Neuronal stem cell (in vitro differentiated cells): ENCODE results near the gene GADD45GIP1.
"Not testable (repeated sequence)": the region's sequence is repeated elsewhere in the genome, so short reads cannot be mapped to it uniquely, and the experiment has no call there.

Experiments
- DNase-seq: peaks from one replicate; pipeline ENCODE4 v3.0.0-alpha.2; 2013; ENCODE audit warnings: low spot score
- H2AFZ ChIP-seq: one replicate; pipeline ENCODE4 v1.6.1; 2013; ENCODE audit warnings: mild to moderate bottlenecking, low read length, inconsistent platforms
- H2AK5ac ChIP-seq: 2 replicates; pipeline ENCODE4 v1.6.1; 2013; ENCODE audit warnings: low read depth, mild to moderate bottlenecking, inconsistent platforms, low read length, moderate library complexity, mixed read lengths
- H2BK120ac ChIP-seq: 2 replicates; pipeline ENCODE4 v1.6.1; 2013; ENCODE audit warnings: low read depth, mild to moderate bottlenecking, inconsistent platforms, low read length, moderate library complexity, mixed read lengths
- H2BK12ac ChIP-seq: one replicate; pipeline ENCODE4 v1.6.1; 2013; ENCODE audit warnings: low read length, inconsistent platforms
- H2BK15ac ChIP-seq: 2 replicates; pipeline ENCODE4 v1.6.1; 2013; ENCODE audit warnings: mild to moderate bottlenecking, low read length, inconsistent platforms, mixed read lengths
- H2BK5ac ChIP-seq: one replicate; pipeline ENCODE4 v1.6.1; 2013; ENCODE audit warnings: inconsistent platforms, mild to moderate bottlenecking, low read length, moderate library complexity
- H3K14ac ChIP-seq: one replicate; pipeline ENCODE4 v1.6.1; 2013; ENCODE audit warnings: low read length, inconsistent platforms
- H3K18ac ChIP-seq: 2 replicates; pipeline ENCODE4 v1.6.1; 2013; ENCODE audit warnings: low read length, inconsistent platforms
- H3K23ac ChIP-seq: 2 replicates; pipeline ENCODE4 v1.6.1; 2013; ENCODE audit warnings: low read depth, mild to moderate bottlenecking, mixed read lengths, low read length, inconsistent platforms; ENCODE audit not compliant: poor library complexity
- H3K27ac ChIP-seq: replicated peaks from 3 replicates; pipeline ENCODE4 v1.5.1; 2013; ENCODE audit warnings: low read length, inconsistent platforms
- H3K27me3 ChIP-seq, 3 experiments: 2 replicates each; pipeline ENCODE4 v1.6.1; 2013; ENCODE audit warnings: low read length in 3 of 3, mild to moderate bottlenecking in 2 of 3, inconsistent platforms in 1 of 3, low read depth in 1 of 3, mixed read lengths in 1 of 3, moderate library complexity in 1 of 3; ENCODE audit not compliant: control insufficient read depth in 3 of 3, insufficient read depth in 3 of 3
- H3K36me3 ChIP-seq, 2 donors: replicated peaks in 1 of 2; 2 replicates each; pipeline ENCODE4 v1.6.1; 2013; ENCODE audit warnings: low read length in 2 of 2; ENCODE audit not compliant: control insufficient read depth in 2 of 2, insufficient read depth in 2 of 2
- H3K4ac ChIP-seq: 2 replicates; pipeline ENCODE4 v1.6.1; 2013; ENCODE audit warnings: inconsistent platforms, mild to moderate bottlenecking, low read length, moderate library complexity
- H3K4me1 ChIP-seq, 2 donors: 1 replicate in 1 of 2; 2 replicates in 1 of 2; pipeline ENCODE4 v1.6.1; 2013; ENCODE audit warnings: low read length in 2 of 2, low read depth in 1 of 2; ENCODE audit not compliant: control insufficient read depth in 2 of 2, insufficient read depth in 1 of 2
- H3K4me2 ChIP-seq: one replicate; pipeline ENCODE4 v1.6.1; 2013; ENCODE audit warnings: mild to moderate bottlenecking, low read length, inconsistent platforms; ENCODE audit not compliant: insufficient read depth, poor library complexity, severe bottlenecking
- H3K4me3 ChIP-seq, 2 donors: 2 replicates each; pipeline ENCODE4 v1.5.1; 2013; ENCODE audit warnings: low read length in 2 of 2, mild to moderate bottlenecking in 2 of 2, inconsistent platforms in 1 of 2, moderate library complexity in 1 of 2
- H3K79me1 ChIP-seq: one replicate; pipeline ENCODE4 v1.6.1; 2013; ENCODE audit warnings: low read depth, mild to moderate bottlenecking, inconsistent platforms, low read length, moderate library complexity
- H3K9ac ChIP-seq: one replicate; pipeline ENCODE4 v1.6.1; 2013; ENCODE audit warnings: mild to moderate bottlenecking, low read depth, low read length, inconsistent platforms; ENCODE audit not compliant: poor library complexity
- H3K9me3 ChIP-seq, 2 donors: replicated peaks in 1 of 2; 2 replicates each; pipeline versions ENCODE3 to v1.6.1; 2013; ENCODE audit warnings: low read length in 2 of 2, mild to moderate bottlenecking in 2 of 2, inconsistent platforms in 1 of 2, low read depth in 1 of 2, mixed read lengths in 1 of 2, moderate library complexity in 1 of 2; ENCODE audit not compliant: control insufficient read depth in 2 of 2, insufficient read depth in 1 of 2
- H4K8ac ChIP-seq: one replicate; pipeline ENCODE4 v1.6.1; 2013; ENCODE audit warnings: low read depth, mild to moderate bottlenecking, inconsistent platforms, low read length, moderate library complexity
- H4K91ac ChIP-seq: one replicate; pipeline ENCODE4 v1.6.1; 2013; ENCODE audit warnings: low read length, low read depth, mild to moderate bottlenecking, inconsistent platforms; ENCODE audit not compliant: poor library complexity
- WGBS, 2 donors: extraction: QIAGEN DNeasy Blood & Tissue Kit; methylation state at CpG; one replicate each; pipeline ENCODE4 v1.1.7; 2013; ENCODE audit warnings: missing lambda C conversion rate in 2 of 2, mixed read lengths in 1 of 2; ENCODE audit not compliant: insufficient read length in 2 of 2, insufficient replicate concordance in 1 of 2; ENCODE audit errors: extremely low coverage in 2 of 2; 5-methylcytosine and 5-hydroxymethylcytosine counted together

GADD45GIP1 gene

GRCh38 chr19:12982648-12983047, 25.6 kb upstream of the GADD45GIP1 start:
- Histone ChIP-seq H4K91ac (no peak overlapping the region), H3K27me3 (peaks cover 0 to 58% (median 41%) of the 10 kb centered on the region in 3 experiments), H2AFZ (no peak overlapping the region), H4K8ac (no peak overlapping the region), H3K4ac (no peak overlapping the region), H3K18ac (no peak overlapping the region), H3K14ac (no peak overlapping the region), H2BK120ac (no peak overlapping the region), H2BK5ac (no peak overlapping the region), H2BK12ac (no peak overlapping the region), H3K27ac (no peak overlapping the region), H3K4me3 (no peak overlapping the region), H2BK15ac (no peak overlapping the region), H3K36me3 (no peaks in the 10 kb centered on the region), H3K23ac (no peak overlapping the region), H3K4me2 (no peak overlapping the region), H3K9ac (no peak overlapping the region), H3K79me1 (no peaks in the 10 kb centered on the region), H3K9me3 (peaks cover 0 to 7% of the 10 kb centered on the region in 2 donors), H2AK5ac (peak overlapping the region; percentile 88), H3K4me1 (peaks cover 3 to 15% of the 10 kb centered on the region in 2 donors)
- WGBS, 2 donors, result no CpG with 5 or more reads among the region's 6 CpGs
- DNase-seq, result no peak

DNA sequence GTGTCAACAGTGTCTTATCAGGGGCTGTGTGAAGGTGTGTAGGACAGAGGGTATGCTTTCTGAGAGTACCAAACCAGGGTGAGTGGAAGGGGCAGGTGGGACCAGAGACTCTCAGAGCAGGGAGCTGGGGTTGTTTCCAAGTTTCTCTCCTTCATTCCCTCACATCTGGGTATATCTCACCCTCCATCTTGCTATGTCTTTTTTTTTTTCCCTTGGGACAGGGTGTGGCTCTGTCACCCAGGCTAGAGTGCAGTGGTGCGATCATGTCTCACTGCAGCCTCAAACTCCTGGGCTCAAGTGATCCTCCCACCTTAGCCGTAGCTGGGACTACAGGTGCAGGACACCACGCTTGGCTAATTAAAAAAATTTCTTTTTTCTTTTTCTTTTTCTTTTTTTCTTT, 23.0 kb upstream of the GADD45GIP1 start:
- H2BK12ac ChIP-seq, result no peak overlapping the region
- H2BK15ac ChIP-seq, result no peak overlapping the region
- no peak overlapping the region for H3K4me2 ChIP-seq
- H3K9me3 ChIP-seq, result peaks cover 0 to 5% of the 10 kb centered on the region in 2 donors
- no peak overlapping the region for H3K9ac ChIP-seq
- no peaks in the 10 kb centered on the region for H3K36me3 ChIP-seq
- H3K4me3 ChIP-seq, result no peak overlapping the region
- H3K27me3 ChIP-seq, result peaks cover 0 to 45% (median 21%) of the 10 kb centered on the region in 3 experiments
- H3K14ac ChIP-seq, result no peak overlapping the region
- WGBS, 2 donors, result no CpG with 5 or more reads among the region's 3 CpGs
- no peak overlapping the region for H2AK5ac ChIP-seq
- no peak for DNase-seq
- H3K23ac ChIP-seq, result no peak overlapping the region
- no peak overlapping the region for H2BK5ac ChIP-seq
- no peak overlapping the region for H4K91ac ChIP-seq
- no peak overlapping the region for H3K27ac ChIP-seq
- no peak overlapping the region for H3K4ac ChIP-seq
- no peak overlapping the region for H3K18ac ChIP-seq
- H2AFZ ChIP-seq, result no peak overlapping the region
- no peaks in the 10 kb centered on the region for H3K79me1 ChIP-seq
- peaks cover 3 to 6% of the 10 kb centered on the region in 2 donors for H3K4me1 ChIP-seq
- no peak overlapping the region for H4K8ac ChIP-seq
- H2BK120ac ChIP-seq, result no peak overlapping the region

GRCh38 chr19:12976109-12976508, 19.1 kb upstream of the GADD45GIP1 start:
- no CpG with 5 or more reads among the region's 7 CpGs for WGBS, 2 donors
- not testable (repeated sequence) for H2BK15ac ChIP-seq, H3K4me1 ChIP-seq, DNase-seq, H2BK12ac ChIP-seq, H3K4me3 ChIP-seq, H3K4me2 ChIP-seq, H4K91ac ChIP-seq, H4K8ac ChIP-seq, H3K9me3 ChIP-seq, H3K18ac ChIP-seq, H3K79me1 ChIP-seq, H2BK120ac ChIP-seq, H2AK5ac ChIP-seq, H3K36me3 ChIP-seq, H3K9ac ChIP-seq, H3K27ac ChIP-seq, H3K23ac ChIP-seq, H3K14ac ChIP-seq, H3K4ac ChIP-seq, H2AFZ ChIP-seq
- peak overlapping the region; percentile 53 for H2BK5ac ChIP-seq
- peaks cover 0 to 33% (median 0%) of the 10 kb centered on the region in 3 experiments for H3K27me3 ChIP-seq

- Histone ChIP-seq H3K23ac (no peak overlapping the region), H3K9ac (peak overlapping the region; percentile 44), H2AK5ac (peak overlapping the region; percentile 81), H2BK12ac (peak overlapping the region; percentile 7), H2BK120ac (no peak overlapping the region), H3K27me3 (peaks cover 0 to 34% (median 0%) of the 10 kb centered on the region in 3 experiments), H3K27ac (no peak overlapping the region), H3K79me1 (no peaks in the 10 kb centered on the region), H3K4ac (no peak overlapping the region), H3K14ac (peak overlapping the region; percentile 21), H4K91ac (no peak overlapping the region), H3K4me3 (no peak overlapping the region), H3K18ac (no peak overlapping the region), H2BK5ac (peak overlapping the region; percentile 53), H2BK15ac (peak overlapping the region; percentile 81), H3K4me2 (no peak overlapping the region), H2AFZ (no peak overlapping the region), H3K4me1 (no peaks in the 10 kb centered on the region), H3K9me3 (no peaks in the 10 kb centered on the region), H3K36me3 (no peaks in the 10 kb centered on the region), H4K8ac (no peak overlapping the region)
- WGBS, 2 donors, result no CpG with 5 or more reads among the region's 17 CpGs
- DNase-seq, result no peak
Observed at GRCh38 chr19:12975221-12975741, 18.3 kb upstream of the GADD45GIP1 start.
